Measurements from ENCODE around the gene KIF26B.

DNA sequence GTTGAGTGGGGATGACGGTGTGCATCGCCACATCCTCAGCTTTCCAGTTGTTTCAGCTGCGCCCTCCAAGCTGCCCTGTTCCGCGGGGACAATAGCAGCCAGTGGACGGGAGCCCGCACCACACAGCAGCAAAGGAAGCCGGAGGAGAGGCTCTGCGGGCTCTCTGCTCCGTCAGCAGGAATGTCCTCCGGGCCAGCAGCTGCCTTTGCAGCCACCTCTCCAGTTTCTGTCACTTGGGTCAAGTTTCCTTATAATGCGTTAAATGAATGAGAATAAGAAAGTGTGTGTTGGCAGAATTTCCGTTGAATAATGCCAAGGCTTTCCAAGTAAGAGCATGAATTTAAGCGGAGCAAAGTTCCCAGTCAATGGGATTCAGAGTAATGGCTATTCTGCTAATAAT is 263.3 kb downstream of the KIF26B start:
- TF ChIP-seq ZNF274 (IDR thresholded peaks at IDR 0.05; ENCODE audit: low read depth, low read length) (no peak), YY1 (IDR thresholded peaks at IDR 0.05; ENCODE audit: insufficient read depth, insufficient read length) (no peak), SUZ12 (IDR thresholded peaks at IDR 0.05; ENCODE audit: extremely low read depth, insufficient read depth, insufficient read length) (no peak)

Measured in NT2/D1 (cell line).